Central memory CD8-positive, alpha-beta T cell (primary cell): ENCODE data around the gene ELFN2.

ENCODE experiments used
- ATAC-seq: fragments of 150-1000 bp; cut with Tn5 transposase; replicated peaks from 2 replicates; pipeline ENCODE4 v1.10.0; 2022; ENCODE audit warnings: mild to moderate bottlenecking, moderate FRiP score, moderate number of reproducible peaks; ENCODE audit not compliant: poor library complexity, severe bottlenecking; ENCODE audit errors: extremely low read depth
- DNase-seq, 2 donors: peaks; one replicate each; pipeline ENCODE4 v3.0.0; 2021; ENCODE audit warnings: low spot score in 2 of 2
- H3K27ac Mint-ChIP-seq: one replicate; pipeline ENCODE4 v1.8.0; 2022; ENCODE audit warnings: low read depth, mild to moderate bottlenecking, moderate library complexity, mixed read lengths
- H3K27me3 Mint-ChIP-seq: one replicate; pipeline ENCODE4 v1.8.0; 2022; ENCODE audit warnings: mixed read lengths
- H3K36me3 Mint-ChIP-seq: one replicate; pipeline ENCODE4 v1.8.0; 2022; ENCODE audit warnings: mild to moderate bottlenecking, moderate library complexity, mixed read lengths; ENCODE audit not compliant: insufficient read depth
- H3K4me1 Mint-ChIP-seq: one replicate; pipeline ENCODE4 v1.8.0; 2022; ENCODE audit warnings: mixed read lengths
- H3K4me3 Mint-ChIP-seq: one replicate; pipeline ENCODE4 v1.8.0; 2022; ENCODE audit warnings: mild to moderate bottlenecking, moderate library complexity, mixed read lengths
- H3K9me3 Mint-ChIP-seq: one replicate; pipeline ENCODE4 v1.8.0; 2022; ENCODE audit warnings: mixed read lengths

Gene ELFN2

DNA sequence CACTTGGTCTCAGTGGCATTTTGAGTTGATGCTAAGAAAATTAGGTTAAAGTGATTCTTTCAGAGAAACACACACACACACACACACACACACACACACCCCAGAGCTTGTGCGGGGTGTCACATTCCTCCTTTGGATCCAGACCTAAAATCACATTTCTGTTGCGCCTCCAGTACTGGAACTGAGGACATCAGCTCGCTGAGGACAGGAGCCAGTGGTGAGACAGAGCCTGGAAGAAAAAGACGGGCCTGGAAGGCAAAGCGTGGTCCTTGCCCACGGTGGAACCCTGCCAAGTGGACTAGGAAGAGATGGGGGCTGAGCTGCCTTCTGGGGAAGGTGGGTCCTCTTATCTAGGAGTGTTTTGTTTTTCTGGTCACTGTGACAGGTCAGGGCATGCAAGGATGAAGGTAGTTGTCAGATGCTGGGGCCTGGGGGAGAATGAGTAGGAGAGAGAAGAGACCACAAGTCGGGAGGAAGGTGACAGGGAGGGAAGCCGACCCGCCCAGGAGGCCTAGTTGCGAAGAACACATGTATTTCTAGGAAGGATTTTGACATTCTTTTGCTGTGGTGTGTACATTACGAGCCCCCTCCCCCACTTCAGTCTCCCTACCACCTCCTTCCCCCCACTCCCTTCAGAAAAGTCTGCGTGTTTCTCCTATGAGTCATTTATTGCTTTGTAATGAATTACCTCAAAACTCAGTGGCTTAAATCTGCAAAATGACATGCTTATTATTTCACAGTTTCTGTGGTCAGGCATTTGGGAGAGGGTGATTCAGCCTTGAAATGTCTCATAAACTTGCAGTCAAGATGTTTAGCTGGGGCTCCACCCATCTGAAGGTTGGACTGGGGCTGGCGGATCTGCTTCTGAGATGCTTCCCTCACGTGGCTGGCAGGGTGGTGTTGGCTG is 4.8 kb upstream of the ELFN2 start:
- ATAC-seq (no peak), DNase-seq (no peak)
- H3K4me1 Mint-ChIP-seq: peaks cover 8% of the 10 kb centered on the region
- peaks cover 74% of the 10 kb centered on the region for H3K27me3 Mint-ChIP-seq
- no peak overlapping the region for H3K4me3 Mint-ChIP-seq
- peaks cover 3% of the 10 kb centered on the region for H3K36me3 Mint-ChIP-seq
- H3K9me3 Mint-ChIP-seq: no peaks in the 10 kb centered on the region
- no peak overlapping the region for H3K27ac Mint-ChIP-seq

- Mint-ChIP-seq H3K36me3 (peaks cover 3% of the 10 kb centered on the region), H3K4me1 (peaks cover 14% of the 10 kb centered on the region), H3K27me3 (peaks cover 76% of the 10 kb centered on the region), H3K4me3 (no peak overlapping the region), H3K9me3 (no peaks in the 10 kb centered on the region), H3K27ac (no peak overlapping the region)
- ATAC-seq (no peak), DNase-seq (no peak)
Measured at GRCh38 chr22:37431366-37431765, 4.1 kb upstream of the ELFN2 start.

DNA sequence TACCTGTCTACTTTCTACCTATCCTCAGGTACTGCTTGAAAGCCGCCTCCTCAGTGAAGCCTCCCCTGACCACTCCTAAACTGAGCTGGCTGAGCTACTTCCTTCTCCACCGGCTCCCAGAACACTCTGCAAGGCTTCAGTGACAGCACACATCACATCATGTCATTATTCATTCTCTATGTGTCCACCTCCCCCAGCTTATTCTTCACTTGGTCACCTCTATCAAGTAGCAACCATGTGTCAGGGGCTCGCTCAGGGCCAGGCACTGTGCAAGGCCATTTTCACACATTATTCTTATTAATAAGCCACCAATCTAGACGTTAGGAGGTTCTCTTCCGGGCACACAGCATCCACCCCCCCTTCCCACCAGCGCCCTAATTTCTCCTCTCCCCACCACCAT is 3.7 kb upstream of the ELFN2 start:
- Mint-ChIP-seq H3K27me3 (peaks cover 81% of the 10 kb centered on the region), H3K4me1 (peaks cover 16% of the 10 kb centered on the region), H3K27ac (no peak overlapping the region), H3K4me3 (no peak overlapping the region), H3K36me3 (peaks cover 3% of the 10 kb centered on the region), H3K9me3 (no peaks in the 10 kb centered on the region)
- no peak for ATAC-seq
- DNase-seq: no peak

- H3K9me3 Mint-ChIP-seq: no peaks in the 10 kb centered on the region
- H3K4me3 Mint-ChIP-seq: peak overlapping the region; percentile 64
- peaks cover 78% of the 10 kb centered on the region for H3K27me3 Mint-ChIP-seq
- DNase-seq: peak; percentile 30 to 44
- peak; percentile 36 for ATAC-seq
- peaks cover 19% of the 10 kb centered on the region for H3K4me1 Mint-ChIP-seq
- no peak overlapping the region for H3K27ac Mint-ChIP-seq
- H3K36me3 Mint-ChIP-seq: peaks cover 3% of the 10 kb centered on the region
Measured at GRCh38 chr22:37428649-37429586, 1.6 kb upstream of the ELFN2 start.

DNA sequence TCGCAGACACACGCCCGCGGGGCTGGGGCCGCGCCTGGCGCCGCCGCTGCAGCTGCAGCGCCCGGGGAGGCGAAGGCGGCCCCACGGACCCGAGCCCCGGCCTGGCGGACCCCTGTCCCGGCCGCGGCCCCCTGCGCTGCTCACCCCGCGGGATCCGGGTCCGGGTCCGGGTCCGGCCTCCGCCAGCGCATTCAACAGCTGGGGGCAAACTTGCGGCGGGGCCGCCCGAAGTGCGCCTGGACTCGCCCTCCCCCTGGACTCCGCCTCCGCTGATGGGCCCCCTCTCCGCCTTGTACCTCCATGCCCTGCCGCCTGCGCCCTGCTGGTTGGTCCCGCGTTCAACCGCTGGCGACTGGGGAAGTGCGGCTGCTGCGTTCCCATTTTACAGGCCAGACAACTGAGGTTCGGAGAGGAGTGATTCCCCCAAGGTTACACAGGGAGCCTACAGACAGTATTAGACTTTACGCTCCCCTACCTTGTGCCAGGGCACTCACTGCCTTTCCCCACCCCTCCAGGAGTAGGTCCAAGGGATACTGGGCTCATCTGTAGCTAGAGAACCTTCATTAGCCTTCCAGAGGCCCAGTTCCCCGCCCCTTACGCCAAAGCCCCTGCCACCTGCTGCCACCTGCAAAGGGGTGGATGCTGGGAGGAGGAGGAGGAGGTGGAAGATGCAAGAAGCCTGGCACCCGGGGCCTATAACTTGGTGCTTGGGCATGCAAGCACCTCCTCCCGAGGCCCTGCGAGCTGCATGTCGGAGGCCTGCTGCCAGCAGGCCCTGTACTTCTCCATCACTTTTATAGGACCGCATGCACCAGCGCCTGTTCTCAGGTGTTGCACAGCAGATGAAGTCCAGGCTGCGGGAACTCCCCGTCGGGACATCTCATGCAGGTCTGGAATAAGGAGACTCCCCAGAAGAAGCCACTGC is 694 bp upstream of the ELFN2 start:
- peaks cover 3% of the 10 kb centered on the region for H3K36me3 Mint-ChIP-seq
- H3K4me1 Mint-ChIP-seq: peaks cover 19% of the 10 kb centered on the region
- ATAC-seq: no peak
- no peaks in the 10 kb centered on the region for H3K9me3 Mint-ChIP-seq
- H3K27ac Mint-ChIP-seq: no peak overlapping the region
- H3K4me3 Mint-ChIP-seq: peak overlapping the region; percentile 64
- peaks cover 75% of the 10 kb centered on the region for H3K27me3 Mint-ChIP-seq
- DNase-seq: no peak

DNA sequence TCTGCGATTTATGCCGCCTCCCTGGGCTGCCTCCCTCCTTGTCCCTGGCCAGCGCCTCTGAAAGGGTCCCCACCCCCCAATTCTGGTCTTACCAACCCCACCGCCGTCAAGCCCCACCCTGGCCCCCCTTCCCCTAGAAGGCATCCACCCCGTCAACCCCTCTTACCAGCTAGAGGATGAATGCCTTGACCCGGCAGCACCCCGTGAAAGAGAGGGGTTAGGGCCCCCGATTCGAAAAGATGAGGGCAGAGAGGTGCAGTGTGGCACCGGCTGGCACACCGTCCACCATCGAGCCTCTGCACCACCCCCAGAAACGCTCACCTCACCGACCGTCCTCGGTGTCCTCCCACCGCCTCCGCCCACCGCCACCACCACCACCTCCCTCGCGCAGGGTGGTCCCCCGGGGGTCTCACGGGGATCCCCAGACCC is 559 bp downstream of the ELFN2 start:
- H3K4me3 Mint-ChIP-seq: peak overlapping the region; percentile 67
- H3K27me3 Mint-ChIP-seq: peaks cover 67% of the 10 kb centered on the region
- peak; percentile 18 for ATAC-seq

GRCh38 chr22:37425800-37426705 is 1.2 kb downstream of the ELFN2 start:
- DNase-seq (no peak), ATAC-seq (no peak)
- H3K4me3 Mint-ChIP-seq: peak overlapping the region; percentile 67
- no peaks in the 10 kb centered on the region for H3K9me3 Mint-ChIP-seq
- H3K36me3 Mint-ChIP-seq: peaks cover 3% of the 10 kb centered on the region
- H3K27me3 Mint-ChIP-seq: peaks cover 67% of the 10 kb centered on the region
- peaks cover 19% of the 10 kb centered on the region for H3K4me1 Mint-ChIP-seq
- no peak overlapping the region for H3K27ac Mint-ChIP-seq

More for the DNA sequence above, 559 bp downstream of the ELFN2 start:
- H3K9me3 Mint-ChIP-seq: no peaks in the 10 kb centered on the region
- no peak for DNase-seq
- peaks cover 19% of the 10 kb centered on the region for H3K4me1 Mint-ChIP-seq
- H3K36me3 Mint-ChIP-seq: peaks cover 3% of the 10 kb centered on the region
- no peak overlapping the region for H3K27ac Mint-ChIP-seq

- Mint-ChIP-seq H3K27ac (no peak overlapping the region), H3K4me3 (no peak overlapping the region), H3K4me1 (peaks cover 24% of the 10 kb centered on the region), H3K9me3 (no peaks in the 10 kb centered on the region), H3K27me3 (peaks cover 66% of the 10 kb centered on the region), H3K36me3 (peaks cover 3% of the 10 kb centered on the region)
- DNase-seq: no peak
- ATAC-seq: no peak
Measured at GRCh38 chr22:37425369-37425768, 1.9 kb downstream of the ELFN2 start.

- no peak overlapping the region for H3K27ac Mint-ChIP-seq
- peaks cover 66% of the 10 kb centered on the region for H3K27me3 Mint-ChIP-seq
- H3K9me3 Mint-ChIP-seq: no peaks in the 10 kb centered on the region
- H3K36me3 Mint-ChIP-seq: peaks cover 3% of the 10 kb centered on the region
- H3K4me3 Mint-ChIP-seq: no peak overlapping the region
- no peak for ATAC-seq
- peaks cover 36% of the 10 kb centered on the region for H3K4me1 Mint-ChIP-seq
- DNase-seq: no peak
Measured at GRCh38 chr22:37423283-37423682, 4.0 kb downstream of the ELFN2 start.

DNA sequence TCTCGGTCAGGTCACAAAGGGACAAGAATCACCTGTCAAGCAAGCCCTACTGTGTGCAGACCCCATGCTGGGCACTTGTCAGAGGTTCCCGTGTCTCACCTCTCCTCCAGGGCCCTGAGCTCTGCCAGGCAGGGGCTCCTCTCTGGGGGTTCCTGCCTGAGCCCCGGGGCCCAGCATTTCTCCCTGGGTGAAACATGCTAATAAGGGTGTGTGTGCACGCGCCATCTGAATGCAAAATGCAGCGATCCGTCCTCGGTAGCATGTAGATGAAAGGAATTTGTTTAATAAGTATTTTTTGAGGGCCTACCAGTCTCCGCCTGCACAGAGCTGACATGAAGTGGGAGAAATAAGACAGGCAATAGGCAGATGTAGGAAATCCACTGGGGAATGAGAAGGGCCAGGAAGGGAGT is 5.8 kb downstream of the ELFN2 start:
- H3K9me3 Mint-ChIP-seq: no peaks in the 10 kb centered on the region
- no peak for DNase-seq
- peaks cover 3% of the 10 kb centered on the region for H3K36me3 Mint-ChIP-seq
- H3K4me1 Mint-ChIP-seq: peaks cover 36% of the 10 kb centered on the region
- no peak overlapping the region for H3K27ac Mint-ChIP-seq
- peaks cover 71% of the 10 kb centered on the region for H3K27me3 Mint-ChIP-seq
- peak overlapping the region; percentile 81 for H3K4me3 Mint-ChIP-seq
- no peak for ATAC-seq
